ENCODE measurements around the gene G6PC3.
A peak's percentile ranks its signal among the peaks of the same experiment; 100 is the strongest.

Gene G6PC3

GRCh38 chr17:44102849-44103622, 32.5 kb downstream of the G6PC3 start:
- Histone ChIP-seq H3K9me3 (ENCODE audit: control insufficient read depth in 5 of 5, low read length in 5 of 5) (no peaks in the 10 kb centered on the region), H3K4me1 (ENCODE audit: control insufficient read depth in 5 of 5, insufficient read depth in 5 of 5, low read length in 5 of 5) (peaks cover 3 to 17% (median 11%) of the 10 kb centered on the region in 5 donors), H3K27ac (ENCODE audit: low read depth, low read length) (no peak overlapping the region), H3K27me3 (ENCODE audit: control insufficient read depth in 5 of 5, insufficient read depth in 4 of 5, low read length in 5 of 5) (no peaks in the 10 kb centered on the region), H3K36me3 (ENCODE audit: control insufficient read depth in 5 of 5, insufficient read depth in 5 of 5, low read length in 5 of 5) (peaks cover 0 to 33% (median 18%) of the 10 kb centered on the region in 5 donors), H3K9ac (ENCODE audit: low read length in 5 of 5) (no peak overlapping the region), H3K4me3 (ENCODE audit: low read depth in 1 of 5, low read length in 5 of 5) (no peak overlapping the region)

DNA sequence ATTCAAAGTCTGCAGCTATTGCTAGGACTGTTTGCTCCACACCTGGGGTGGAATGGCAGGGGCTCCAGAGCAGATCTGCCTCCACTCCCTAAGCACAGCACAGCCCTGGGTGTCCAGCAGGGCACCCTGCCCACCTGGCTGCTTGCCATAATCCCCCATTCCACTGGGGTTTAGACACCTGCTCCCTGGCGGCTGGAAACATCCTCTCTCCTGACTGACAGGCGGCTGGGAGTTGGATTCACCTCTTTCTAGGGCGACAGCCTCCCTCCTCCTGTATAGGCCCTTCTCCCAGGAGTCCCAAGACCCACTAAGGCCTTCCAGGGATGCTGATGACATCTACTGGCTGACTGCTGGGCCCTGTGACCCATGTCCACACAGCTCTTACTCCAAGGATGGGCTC, 34.9 kb downstream of the G6PC3 start:
- no peaks in the 10 kb centered on the region for H3K27me3 ChIP-seq (ENCODE audit: control insufficient read depth in 5 of 5, insufficient read depth in 4 of 5, low read length in 5 of 5)
- H3K9me3 ChIP-seq (ENCODE audit: control insufficient read depth in 5 of 5, low read length in 5 of 5) = no peaks in the 10 kb centered on the region
- H3K4me1 ChIP-seq (ENCODE audit: control insufficient read depth in 5 of 5, insufficient read depth in 5 of 5, low read length in 5 of 5) = peaks cover 18 to 36% (median 30%) of the 10 kb centered on the region in 5 donors
- no peak overlapping the region for H3K9ac ChIP-seq (ENCODE audit: low read length in 5 of 5)
- peaks cover 0 to 30% (median 21%) of the 10 kb centered on the region in 5 donors for H3K36me3 ChIP-seq (ENCODE audit: control insufficient read depth in 5 of 5, insufficient read depth in 5 of 5, low read length in 5 of 5)
- H3K4me3 ChIP-seq (ENCODE audit: low read depth in 1 of 5, low read length in 5 of 5) = no peak overlapping the region
- H3K27ac ChIP-seq (ENCODE audit: low read depth, low read length) = no peak overlapping the region

DNA sequence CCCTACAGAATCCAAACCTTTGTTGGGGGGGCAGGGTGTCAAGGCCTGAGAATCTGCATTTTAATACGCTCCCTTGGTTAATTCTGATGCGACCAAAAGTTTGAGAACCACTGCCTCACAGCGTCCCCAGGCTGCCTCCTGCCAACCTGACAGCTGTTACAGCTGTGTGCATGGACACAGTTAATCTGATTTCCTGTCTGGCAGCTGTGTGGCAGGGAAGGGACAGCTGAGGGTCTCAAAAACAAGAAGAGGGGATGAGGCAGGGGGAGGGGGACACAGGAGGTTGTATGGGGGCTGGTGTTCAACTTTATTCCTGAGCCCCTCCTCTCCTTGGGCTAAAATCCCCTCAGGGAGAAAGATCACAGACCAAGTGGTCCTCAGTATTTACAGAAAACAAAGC, 35.4 kb downstream of the G6PC3 start:
- Histone ChIP-seq H3K9ac (ENCODE audit: low read length in 5 of 5) (no peak overlapping the region), H3K27ac (ENCODE audit: low read depth, low read length) (no peak overlapping the region), H3K36me3 (ENCODE audit: control insufficient read depth in 5 of 5, insufficient read depth in 5 of 5, low read length in 5 of 5) (peaks cover 0 to 30% (median 21%) of the 10 kb centered on the region in 5 donors), H3K27me3 (ENCODE audit: control insufficient read depth in 5 of 5, insufficient read depth in 4 of 5, low read length in 5 of 5) (no peaks in the 10 kb centered on the region), H3K9me3 (ENCODE audit: control insufficient read depth in 5 of 5, low read length in 5 of 5) (no peaks in the 10 kb centered on the region), H3K4me1 (ENCODE audit: control insufficient read depth in 5 of 5, insufficient read depth in 5 of 5, low read length in 5 of 5) (peaks cover 22 to 40% (median 35%) of the 10 kb centered on the region in 5 donors), H3K4me3 (ENCODE audit: low read depth in 1 of 5, low read length in 5 of 5) (no peak overlapping the region)

DNA sequence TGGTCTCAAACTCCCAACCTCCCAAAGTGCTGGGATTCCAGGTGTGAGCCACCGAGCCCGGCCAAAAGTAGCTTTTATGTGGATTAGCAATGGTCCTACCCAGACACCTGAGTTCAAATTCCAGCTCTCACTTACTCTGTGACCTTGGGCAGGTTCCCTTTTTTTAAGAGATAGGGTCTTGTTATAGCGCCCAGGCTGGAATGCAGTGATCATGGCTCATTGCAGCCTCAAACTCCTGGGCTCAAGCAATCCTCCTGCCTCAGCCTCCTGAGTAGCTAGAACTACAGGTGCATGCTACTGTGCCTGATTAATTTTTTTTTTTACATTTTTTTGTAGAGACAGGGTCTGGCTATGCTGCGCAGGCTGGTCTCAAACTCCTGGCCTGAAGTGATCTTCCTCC, 36.3 kb downstream of the G6PC3 start:
- H3K9me3 ChIP-seq (ENCODE audit: control insufficient read depth in 5 of 5, low read length in 5 of 5) = no peaks in the 10 kb centered on the region
- no peak overlapping the region for H3K4me3 ChIP-seq (ENCODE audit: low read depth in 1 of 5, low read length in 5 of 5)
- H3K27ac ChIP-seq (ENCODE audit: low read depth, low read length) = no peak overlapping the region
- peaks cover 0 to 25% (median 17%) of the 10 kb centered on the region in 5 donors for H3K36me3 ChIP-seq (ENCODE audit: control insufficient read depth in 5 of 5, insufficient read depth in 5 of 5, low read length in 5 of 5)
- peaks cover 26 to 49% (median 43%) of the 10 kb centered on the region in 5 donors for H3K4me1 ChIP-seq (ENCODE audit: control insufficient read depth in 5 of 5, insufficient read depth in 5 of 5, low read length in 5 of 5)
- H3K9ac ChIP-seq (ENCODE audit: low read length in 5 of 5) = no peak overlapping the region
- H3K27me3 ChIP-seq (ENCODE audit: control insufficient read depth in 5 of 5, insufficient read depth in 4 of 5, low read length in 5 of 5) = no peaks in the 10 kb centered on the region

- Histone ChIP-seq H3K27me3 (ENCODE audit: control insufficient read depth in 5 of 5, insufficient read depth in 4 of 5, low read length in 5 of 5) (no peaks in the 10 kb centered on the region), H3K27ac (ENCODE audit: low read depth, low read length) (peak overlapping the region; percentile 57), H3K9me3 (ENCODE audit: control insufficient read depth in 5 of 5, low read length in 5 of 5) (no peaks in the 10 kb centered on the region), H3K4me1 (ENCODE audit: control insufficient read depth in 5 of 5, insufficient read depth in 5 of 5, low read length in 5 of 5) (peaks cover 30 to 67% (median 62%) of the 10 kb centered on the region in 5 donors), H3K36me3 (ENCODE audit: control insufficient read depth in 5 of 5, insufficient read depth in 5 of 5, low read length in 5 of 5) (peaks cover 0 to 23% (median 11%) of the 10 kb centered on the region in 5 donors), H3K9ac (ENCODE audit: low read length in 5 of 5) (peak overlapping the region in 3 of 5 donors; percentile 39 to 59 (median 52)), H3K4me3 (ENCODE audit: low read depth in 1 of 5, low read length in 5 of 5) (peak overlapping the region in 1 of 5 donors; percentile 15)
Measured at GRCh38 chr17:44108440-44109311, 38.1 kb downstream of the G6PC3 start.

- peaks cover 0 to 28% (median 13%) of the 10 kb centered on the region in 5 donors for H3K36me3 ChIP-seq (ENCODE audit: control insufficient read depth in 5 of 5, insufficient read depth in 5 of 5, low read length in 5 of 5)
- H3K9ac ChIP-seq (ENCODE audit: low read length in 5 of 5) = peak overlapping the region in 3 of 5 donors; percentile 59 to 79 (median 63)
- H3K9me3 ChIP-seq (ENCODE audit: control insufficient read depth in 5 of 5, low read length in 5 of 5) = no peaks in the 10 kb centered on the region
- H3K4me3 ChIP-seq (ENCODE audit: low read depth in 1 of 5, low read length in 5 of 5) = no peak overlapping the region
- H3K27ac ChIP-seq (ENCODE audit: low read depth, low read length) = peak overlapping the region; percentile 37
- peaks cover 34 to 73% (median 68%) of the 10 kb centered on the region in 5 donors for H3K4me1 ChIP-seq (ENCODE audit: control insufficient read depth in 5 of 5, insufficient read depth in 5 of 5, low read length in 5 of 5)
- H3K27me3 ChIP-seq (ENCODE audit: control insufficient read depth in 5 of 5, insufficient read depth in 4 of 5, low read length in 5 of 5) = no peaks in the 10 kb centered on the region
Measured at GRCh38 chr17:44109312-44109630, 38.7 kb downstream of the G6PC3 start.

DNA sequence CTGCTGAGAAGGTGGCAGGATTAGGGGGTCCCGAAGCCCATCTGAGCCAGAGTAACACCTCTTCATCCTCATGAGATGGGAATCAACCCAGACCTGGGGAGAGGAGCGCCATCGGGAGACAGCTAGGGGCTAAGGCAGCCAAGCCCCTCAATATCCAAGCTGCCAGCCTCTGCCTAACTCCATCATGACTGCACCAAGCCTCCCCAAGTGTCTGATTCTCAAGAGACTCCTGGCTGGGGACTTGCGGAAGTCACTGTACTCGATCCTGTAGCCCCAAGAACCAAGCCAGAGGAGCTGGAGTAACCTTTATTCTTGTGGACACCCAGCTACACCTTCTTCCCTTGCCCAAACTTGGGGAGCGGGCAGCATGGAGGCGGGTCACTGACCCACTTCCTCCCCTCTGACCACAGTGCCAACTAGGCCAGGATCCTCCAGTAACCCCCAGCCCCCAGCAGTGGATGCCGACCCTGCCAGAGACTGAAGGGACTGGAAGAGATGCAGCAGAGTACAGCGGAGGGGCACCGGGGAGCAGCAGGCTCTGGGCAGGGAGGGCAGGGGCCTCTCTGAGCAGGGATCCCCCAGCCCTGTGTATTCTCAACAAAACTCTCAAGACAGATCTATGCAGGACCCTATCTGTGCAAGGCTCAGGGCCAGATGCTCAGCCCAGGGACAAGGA, 39.6 kb downstream of the G6PC3 start:
- Histone ChIP-seq H3K9ac (ENCODE audit: low read length in 5 of 5) (peak overlapping the region; percentile 16 to 79 (median 63)), H3K27me3 (ENCODE audit: control insufficient read depth in 5 of 5, insufficient read depth in 4 of 5, low read length in 5 of 5) (no peaks in the 10 kb centered on the region), H3K4me3 (ENCODE audit: low read depth in 1 of 5, low read length in 5 of 5) (peak overlapping the region; percentile 4 to 67 (median 54)), H3K36me3 (ENCODE audit: control insufficient read depth in 5 of 5, insufficient read depth in 5 of 5, low read length in 5 of 5) (peaks cover 0 to 28% (median 12%) of the 10 kb centered on the region in 5 donors), H3K9me3 (ENCODE audit: control insufficient read depth in 5 of 5, low read length in 5 of 5) (no peaks in the 10 kb centered on the region), H3K27ac (ENCODE audit: low read depth, low read length) (peak overlapping the region; percentile 67), H3K4me1 (ENCODE audit: control insufficient read depth in 5 of 5, insufficient read depth in 5 of 5, low read length in 5 of 5) (peaks cover 36 to 82% (median 77%) of the 10 kb centered on the region in 5 donors)

GRCh38 chr17:44110823-44111633, 40.5 kb downstream of the G6PC3 start:
- H3K4me3 ChIP-seq (ENCODE audit: low read depth in 1 of 5, low read length in 5 of 5) = peak overlapping the region; percentile 4 to 67 (median 54)
- H3K27me3 ChIP-seq (ENCODE audit: control insufficient read depth in 5 of 5, insufficient read depth in 4 of 5, low read length in 5 of 5) = no peaks in the 10 kb centered on the region
- H3K27ac ChIP-seq (ENCODE audit: low read depth, low read length) = peak overlapping the region; percentile 67
- peaks cover 36 to 86% (median 85%) of the 10 kb centered on the region in 5 donors for H3K4me1 ChIP-seq (ENCODE audit: control insufficient read depth in 5 of 5, insufficient read depth in 5 of 5, low read length in 5 of 5)
- peaks cover 0 to 30% (median 16%) of the 10 kb centered on the region in 5 donors for H3K36me3 ChIP-seq (ENCODE audit: control insufficient read depth in 5 of 5, insufficient read depth in 5 of 5, low read length in 5 of 5)
- no peaks in the 10 kb centered on the region for H3K9me3 ChIP-seq (ENCODE audit: control insufficient read depth in 5 of 5, low read length in 5 of 5)
- H3K9ac ChIP-seq (ENCODE audit: low read length in 5 of 5) = peak overlapping the region; percentile 26 to 79 (median 65)

DNA sequence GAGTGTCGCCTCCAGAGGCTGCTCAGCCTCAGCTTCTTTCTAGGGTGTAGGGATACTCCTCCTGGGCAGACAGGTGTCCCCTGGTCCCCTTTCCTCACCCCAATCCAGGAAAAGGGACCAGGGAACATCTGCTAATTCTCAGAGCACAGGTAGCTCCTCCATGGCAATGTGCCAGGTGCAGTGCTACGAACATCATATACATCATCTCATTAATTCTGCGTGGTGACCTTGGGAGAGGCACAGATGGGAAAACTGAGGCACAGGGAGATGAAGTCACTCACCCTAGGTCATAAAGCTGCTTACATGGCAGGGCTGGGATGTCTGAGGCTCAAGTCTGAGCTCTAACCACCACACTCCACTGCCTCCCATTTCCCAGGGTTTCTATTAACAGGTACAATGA, 41.2 kb downstream of the G6PC3 start:
- Histone ChIP-seq H3K4me3 (ENCODE audit: low read depth in 1 of 5, low read length in 5 of 5) (peak overlapping the region in 1 of 5 donors; percentile 67), H3K9me3 (ENCODE audit: control insufficient read depth in 5 of 5, low read length in 5 of 5) (no peaks in the 10 kb centered on the region), H3K4me1 (ENCODE audit: control insufficient read depth in 5 of 5, insufficient read depth in 5 of 5, low read length in 5 of 5) (peaks cover 36 to 87% (median 85%) of the 10 kb centered on the region in 5 donors), H3K9ac (ENCODE audit: low read length in 5 of 5) (peak overlapping the region in 2 of 5 donors; percentile 4 to 11), H3K27me3 (ENCODE audit: control insufficient read depth in 5 of 5, insufficient read depth in 4 of 5, low read length in 5 of 5) (no peaks in the 10 kb centered on the region), H3K27ac (ENCODE audit: low read depth, low read length) (peak overlapping the region; percentile 67), H3K36me3 (ENCODE audit: control insufficient read depth in 5 of 5, insufficient read depth in 5 of 5, low read length in 5 of 5) (peaks cover 0 to 38% (median 23%) of the 10 kb centered on the region in 5 donors)

Data from subcutaneous abdominal adipose tissue (tissue), 5 donors.